ENCODE data around the gene LILRB3.
"Not testable (repeated sequence)": the region's sequence is repeated elsewhere in the genome, so short reads cannot be mapped to it uniquely, and the experiment has no call there.

Gene LILRB3

GRCh38 chr19:54209811-54210494 lies 12.9 kb downstream of the LILRB3 start:
- no peak for DNase-seq (ENCODE audit: low read depth in 2 of 2)

- DNase-seq (ENCODE audit: low read depth in 2 of 2), result no peak
Measured at GRCh38 chr19:54209058-54209810, 13.6 kb downstream of the LILRB3 start.

GRCh38 chr19:54208784-54209057 lies 14.1 kb downstream of the LILRB3 start:
- DNase-seq (ENCODE audit: low read depth in 2 of 2), result no peak

- no peak for DNase-seq (ENCODE audit: low read depth in 2 of 2)
Measured at GRCh38 chr19:54207983-54208783, 14.6 kb downstream of the LILRB3 start.

- no peak for DNase-seq (ENCODE audit: low read depth in 2 of 2)
Measured at GRCh38 chr19:54207676-54207982, 15.2 kb downstream of the LILRB3 start.

- not testable (repeated sequence) for DNase-seq (ENCODE audit: low read depth in 2 of 2)
Measured at GRCh38 chr19:54207193-54207592, 15.6 kb downstream of the LILRB3 start.

GRCh38 chr19:54206831-54207177 lies 16.0 kb downstream of the LILRB3 start:
- DNase-seq (ENCODE audit: low read depth in 2 of 2), result no peak

- no peak for DNase-seq (ENCODE audit: low read depth in 2 of 2)
Measured at GRCh38 chr19:54206030-54206830, 16.6 kb downstream of the LILRB3 start.

- no peak for DNase-seq (ENCODE audit: low read depth in 2 of 2)
Measured at GRCh38 chr19:54204767-54205468, 17.9 kb downstream of the LILRB3 start.

GRCh38 chr19:54203151-54203611 lies 19.6 kb downstream of the LILRB3 start:
- no peak for DNase-seq (ENCODE audit: low read depth in 2 of 2)

GRCh38 chr19:54201980-54202379 lies 20.8 kb downstream of the LILRB3 start:
- DNase-seq (ENCODE audit: low read depth in 2 of 2), result no peak

- DNase-seq (ENCODE audit: low read depth in 2 of 2), result no peak
Measured at GRCh38 chr19:54201172-54201701, 21.6 kb downstream of the LILRB3 start.

- no peak for DNase-seq (ENCODE audit: low read depth in 2 of 2)
Measured at GRCh38 chr19:54199401-54199800, 23.4 kb downstream of the LILRB3 start.

GRCh38 chr19:54197121-54197520 lies 25.7 kb downstream of the LILRB3 start:
- DNase-seq (ENCODE audit: low read depth in 2 of 2), result no peak

- DNase-seq (ENCODE audit: low read depth in 2 of 2), result no peak
Measured at GRCh38 chr19:54196536-54196935, 26.3 kb downstream of the LILRB3 start.

GRCh38 chr19:54194463-54194862 lies 28.3 kb downstream of the LILRB3 start:
- not testable (repeated sequence) for DNase-seq (ENCODE audit: low read depth in 2 of 2)

GRCh38 chr19:54193011-54193410 lies 29.8 kb downstream of the LILRB3 start:
- DNase-seq (ENCODE audit: low read depth in 2 of 2), result no peak

- no peak for DNase-seq (ENCODE audit: low read depth in 2 of 2)
Measured at GRCh38 chr19:54191811-54192453, 30.9 kb downstream of the LILRB3 start.

GRCh38 chr19:54191011-54191810 lies 31.6 kb downstream of the LILRB3 start, which contains the start of gene TSEN34:
TSEN34 (plus strand) TSS chr19:54191308; CDS start chr19:54191365, 57 bp downstream.
- peak; percentile 77 to 85 for DNase-seq (ENCODE audit: low read depth in 2 of 2)

Data from stimulated activated CD8-positive, alpha-beta memory T cell treated with anti-CD3 and anti-CD28 coated beads, Interleukin-15, amount 100 ng/mL, for 48 hours (primary cell).